ENCODE measurements around the gene TIFAB. TPM values are rescaled to one million over a fixed set of nuclear protein-coding genes. Genes with fewer than 3 reads are reported as not detected.
A peak's percentile ranks its signal among the peaks of the same experiment; 100 is the strongest.

The TIFAB gene
- total RNA-seq, 2 experiments from 2014 or later: not detected

- POLR2A ChIA-PET: no interaction called here
- Mint-ChIP-seq H3K36me3 (ENCODE audit: low read depth) (no peaks in the 10 kb centered on the region), H3K27ac (no peak overlapping the region), H3K27me3 (peaks cover 17% of the 10 kb centered on the region), H3K4me1 (peaks cover 3% of the 10 kb centered on the region), H3K4me3 (no peak overlapping the region), H3K9me3 (no peaks in the 10 kb centered on the region)
- no peak for DNase-seq
- CTCF ChIA-PET: interaction anchor here (1.0 to 7.1 kb wide), 6 partner anchors 12 to 105 kb away, joined by 3 to 80 read pairs (median 4); no protein-coding TSS in a partner anchor
Measured at GRCh38 chr5:135461481-135462151, 9.5 kb upstream of the TIFAB start.

DNA sequence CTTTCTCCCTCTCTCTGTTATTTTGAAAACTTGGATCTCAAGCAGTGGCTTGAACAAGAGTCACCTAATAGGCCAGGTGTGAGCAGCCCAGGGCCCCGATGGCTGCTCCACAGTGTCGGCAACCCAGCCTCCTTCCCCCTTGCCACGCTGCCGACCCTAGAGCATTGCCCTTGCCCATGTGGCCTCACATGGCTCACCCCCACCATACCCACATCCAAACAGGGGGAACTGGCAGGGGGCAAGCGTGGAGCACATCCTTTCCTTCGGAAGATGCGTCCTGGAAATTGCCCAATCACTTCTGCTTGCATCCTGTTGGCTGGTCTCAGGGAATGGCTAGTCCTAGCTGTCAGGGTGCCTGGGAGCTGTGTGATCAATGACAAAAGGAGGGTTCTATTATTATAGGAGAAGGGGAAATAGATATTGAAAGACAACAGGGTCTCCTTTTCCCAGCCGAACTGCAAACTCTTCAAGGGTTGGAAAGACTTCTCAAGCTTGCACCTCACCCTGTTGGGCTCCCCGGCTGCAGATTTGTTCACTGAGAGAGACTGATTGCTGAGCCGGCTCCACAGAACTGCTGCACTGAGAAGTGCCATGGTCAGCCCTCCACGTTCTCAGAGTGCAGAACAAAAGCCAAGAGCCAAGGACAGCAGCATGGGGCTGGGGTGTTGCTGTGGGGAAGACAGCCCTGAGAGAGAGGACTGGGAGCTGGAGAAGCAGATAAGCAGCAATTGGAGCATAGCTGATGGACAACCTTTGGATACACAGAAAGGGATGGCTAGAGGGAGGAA is 8.3 kb upstream of the TIFAB start:
- no peak for DNase-seq
- POLR2A ChIA-PET: no interaction called here

GRCh38 chr5:135458921-135459331 is 6.8 kb upstream of the TIFAB start:
- H3K27me3 Mint-ChIP-seq: peaks cover 5% of the 10 kb centered on the region
- ChIA-PET CTCF (interaction anchor here (2.4 to 3.5 kb wide), 4 partner anchors 13 to 108 kb away, joined by 12 to 20 read pairs (median 14); partner anchors contain the start of gene DCANP1), POLR2A (no interaction called here)
- DNase-seq: no peak
- H3K4me1 Mint-ChIP-seq: no peaks in the 10 kb centered on the region
- H3K9me3 Mint-ChIP-seq: no peaks in the 10 kb centered on the region
- no peaks in the 10 kb centered on the region for H3K36me3 Mint-ChIP-seq (ENCODE audit: low read depth)
- no peak overlapping the region for H3K4me3 Mint-ChIP-seq
- no peak overlapping the region for H3K27ac Mint-ChIP-seq

More for the DNA sequence above, 8.3 kb upstream of the TIFAB start:
- H3K9me3 Mint-ChIP-seq: no peaks in the 10 kb centered on the region
- H3K4me3 Mint-ChIP-seq: no peak overlapping the region
- CTCF ChIA-PET: interaction anchor here (0.7 to 4.0 kb wide), 4 partner anchors 11 to 106 kb away, joined by 3 to 25 read pairs (median 3); no protein-coding TSS in a partner anchor
- peaks cover 9% of the 10 kb centered on the region for H3K27me3 Mint-ChIP-seq
- no peaks in the 10 kb centered on the region for H3K4me1 Mint-ChIP-seq
- no peak overlapping the region for H3K27ac Mint-ChIP-seq
- no peaks in the 10 kb centered on the region for H3K36me3 Mint-ChIP-seq (ENCODE audit: low read depth)

GRCh38 chr5:135458356-135458755 is 6.2 kb upstream of the TIFAB start:
- POLR2A ChIA-PET: no interaction called here
- no peak overlapping the region for H3K27ac Mint-ChIP-seq
- CTCF ChIA-PET: interaction anchor here (0.9 to 3.5 kb wide), 5 partner anchors 12 to 108 kb away, joined by 3 to 20 read pairs (median 13); partner anchors contain the start of gene DCANP1

DNA sequence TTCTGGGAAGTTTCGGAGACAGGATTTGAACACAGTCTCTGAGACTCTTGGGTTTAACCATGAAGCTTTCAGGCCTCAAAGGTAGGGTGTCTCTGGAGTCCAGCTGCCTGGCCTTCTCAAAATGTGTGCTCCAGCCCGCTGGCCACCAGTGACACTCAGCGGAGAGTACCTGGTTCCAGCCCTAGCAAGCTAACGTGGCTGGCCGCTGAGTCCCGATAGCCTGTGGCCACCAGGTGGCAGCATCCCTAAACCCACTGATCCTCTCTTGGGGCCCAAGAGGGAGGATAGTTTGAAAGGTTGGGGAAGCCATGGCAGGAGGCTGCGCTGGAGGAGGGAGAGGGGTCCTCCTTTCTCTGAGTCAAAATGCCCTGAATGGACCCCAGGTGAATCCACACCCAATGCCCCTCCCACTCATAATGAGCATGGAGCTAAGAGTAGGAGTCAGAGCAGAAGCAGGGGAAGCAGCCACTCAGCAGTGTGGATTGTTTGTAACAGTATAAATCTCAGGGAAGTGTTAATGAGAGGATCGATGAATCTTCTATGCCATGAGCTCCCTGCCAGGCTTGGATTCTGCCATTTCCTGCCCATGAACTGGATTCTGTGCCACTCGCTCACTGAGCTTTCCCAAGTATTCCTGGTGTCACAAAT is 5.4 kb upstream of the TIFAB start:
- Mint-ChIP-seq H3K4me1 (no peaks in the 10 kb centered on the region), H3K9me3 (no peaks in the 10 kb centered on the region), H3K36me3 (ENCODE audit: low read depth) (no peaks in the 10 kb centered on the region), H3K27me3 (peaks cover 5% of the 10 kb centered on the region), H3K27ac (no peak overlapping the region), H3K4me3 (no peak overlapping the region)
- POLR2A ChIA-PET: no interaction called here
- DNase-seq: peak; percentile 66
- CTCF ChIA-PET: interaction anchor here (0.9 to 3.5 kb wide), 9 partner anchors 9 to 109 kb away, joined by 3 to 20 read pairs (median 4); partner anchors contain the start of gene DCANP1

More at GRCh38 chr5:135458356-135458755, 6.2 kb upstream of the TIFAB start:
- no peak overlapping the region for H3K4me3 Mint-ChIP-seq
- H3K36me3 Mint-ChIP-seq (ENCODE audit: low read depth): no peaks in the 10 kb centered on the region
- H3K4me1 Mint-ChIP-seq: no peaks in the 10 kb centered on the region
- peaks cover 5% of the 10 kb centered on the region for H3K27me3 Mint-ChIP-seq
- no peaks in the 10 kb centered on the region for H3K9me3 Mint-ChIP-seq
- DNase-seq: no peak

DNA sequence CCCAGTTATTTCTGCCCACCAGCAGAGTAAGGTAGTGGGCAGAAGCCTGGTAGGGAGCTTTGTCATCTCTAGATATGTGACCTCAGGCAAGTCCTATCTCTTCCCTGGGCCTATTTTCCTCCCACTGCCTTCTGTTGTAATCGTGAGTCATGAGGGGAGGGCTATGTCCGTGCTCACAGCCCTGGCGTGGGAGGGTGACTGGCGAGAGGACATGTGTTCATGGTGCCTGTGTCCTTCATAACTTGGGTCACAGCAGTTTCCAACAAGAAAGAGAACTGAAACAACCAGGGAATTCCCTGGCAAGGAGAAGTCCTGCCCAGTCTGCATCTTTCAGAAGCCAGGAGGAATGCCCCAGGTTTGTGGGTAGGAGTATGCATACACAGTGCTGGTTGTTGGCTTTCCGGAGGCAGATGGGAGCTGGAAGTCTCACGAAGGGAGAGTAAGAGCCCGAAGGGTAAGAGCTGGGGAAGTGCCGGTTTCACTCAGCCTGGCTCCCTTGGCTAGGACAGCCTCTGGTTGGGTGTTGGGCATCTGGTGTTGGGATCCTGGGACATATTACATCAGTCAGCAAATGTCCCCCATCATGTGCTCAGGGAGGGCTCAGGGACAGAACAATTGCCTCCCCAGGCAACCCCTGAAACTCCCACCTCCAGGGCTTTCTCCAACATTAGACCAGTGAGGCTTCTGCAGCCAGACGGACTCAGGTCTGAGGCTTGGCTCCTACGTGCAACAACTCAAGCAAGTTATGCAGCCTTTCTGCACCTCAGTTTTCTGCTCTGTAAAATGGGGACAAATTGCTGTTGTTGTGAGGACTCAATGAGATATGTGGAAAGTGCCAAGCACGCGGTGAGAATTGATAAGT is 4.3 kb upstream of the TIFAB start:
- Mint-ChIP-seq H3K4me1 (no peaks in the 10 kb centered on the region), H3K4me3 (no peak overlapping the region), H3K27ac (no peak overlapping the region), H3K27me3 (peaks cover 5% of the 10 kb centered on the region), H3K9me3 (no peaks in the 10 kb centered on the region), H3K36me3 (ENCODE audit: low read depth) (no peaks in the 10 kb centered on the region)
- no peak for DNase-seq
- ChIA-PET POLR2A (no interaction called here), CTCF (interaction anchor here (1.0 to 3.5 kb wide), 6 partner anchors 10 to 105 kb away, joined by 3 to 20 read pairs (median 8); partner anchors contain the start of gene DCANP1)

DNA sequence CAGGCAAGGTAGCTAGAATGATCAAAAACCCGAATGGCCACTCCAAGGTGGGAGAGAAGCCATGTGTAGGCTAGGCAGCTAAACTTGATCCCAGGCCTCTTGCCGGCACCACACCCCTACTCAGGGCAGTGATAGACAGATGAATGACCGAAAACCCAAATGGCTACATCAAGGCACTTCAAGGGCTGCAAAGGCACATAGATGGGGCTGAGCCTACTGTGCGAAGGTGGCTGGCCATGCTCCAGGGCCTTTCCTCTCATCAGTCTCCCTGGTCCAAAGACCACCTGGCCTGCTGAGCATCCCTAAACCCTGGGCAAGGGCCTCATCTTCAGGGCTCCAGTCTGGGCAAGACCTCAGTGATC is 3.7 kb upstream of the TIFAB start:
- no peak overlapping the region for H3K4me3 Mint-ChIP-seq
- peaks cover 3% of the 10 kb centered on the region for H3K27me3 Mint-ChIP-seq
- no peaks in the 10 kb centered on the region for H3K36me3 Mint-ChIP-seq (ENCODE audit: low read depth)
- POLR2A ChIA-PET: no interaction called here
- CTCF ChIA-PET: interaction anchor here (1.0 to 1.1 kb wide), 2 partner anchors 9 to 95 kb away, joined by 3 to 7 read pairs; no protein-coding TSS in a partner anchor
- no peak for DNase-seq
- H3K27ac Mint-ChIP-seq: no peak overlapping the region
- no peaks in the 10 kb centered on the region for H3K4me1 Mint-ChIP-seq
- H3K9me3 Mint-ChIP-seq: no peaks in the 10 kb centered on the region

DNA sequence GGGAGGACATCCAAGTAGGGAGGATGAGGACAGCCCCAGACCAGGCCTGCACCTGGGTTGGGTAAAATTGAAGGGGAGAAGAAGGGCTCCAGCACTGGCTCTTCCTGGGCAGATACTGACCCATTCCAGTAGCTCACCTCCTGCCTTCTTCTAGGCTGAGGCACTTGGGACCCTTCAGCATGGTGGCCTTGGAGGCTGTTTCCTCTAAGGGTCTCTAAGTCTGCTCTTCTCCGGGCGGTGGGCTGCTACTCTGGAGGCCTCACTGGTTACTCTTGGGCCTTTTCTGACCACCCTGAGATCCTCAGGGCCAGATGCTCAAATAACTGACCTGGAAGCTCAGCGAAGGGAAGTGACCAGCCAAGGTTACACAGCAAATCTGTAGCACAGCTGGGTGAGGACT is 2.8 kb upstream of the TIFAB start:
- H3K27ac Mint-ChIP-seq: no peak overlapping the region
- H3K4me3 Mint-ChIP-seq: no peak overlapping the region
- peaks cover 3% of the 10 kb centered on the region for H3K27me3 Mint-ChIP-seq
- ChIA-PET CTCF (interaction anchor here (1.0 to 1.1 kb wide), 2 partner anchors 10 to 96 kb away, joined by 3 to 7 read pairs; no protein-coding TSS in a partner anchor), POLR2A (no interaction called here)
- H3K4me1 Mint-ChIP-seq: no peaks in the 10 kb centered on the region
- no peaks in the 10 kb centered on the region for H3K36me3 Mint-ChIP-seq (ENCODE audit: low read depth)
- DNase-seq: no peak
- no peaks in the 10 kb centered on the region for H3K9me3 Mint-ChIP-seq

DNA sequence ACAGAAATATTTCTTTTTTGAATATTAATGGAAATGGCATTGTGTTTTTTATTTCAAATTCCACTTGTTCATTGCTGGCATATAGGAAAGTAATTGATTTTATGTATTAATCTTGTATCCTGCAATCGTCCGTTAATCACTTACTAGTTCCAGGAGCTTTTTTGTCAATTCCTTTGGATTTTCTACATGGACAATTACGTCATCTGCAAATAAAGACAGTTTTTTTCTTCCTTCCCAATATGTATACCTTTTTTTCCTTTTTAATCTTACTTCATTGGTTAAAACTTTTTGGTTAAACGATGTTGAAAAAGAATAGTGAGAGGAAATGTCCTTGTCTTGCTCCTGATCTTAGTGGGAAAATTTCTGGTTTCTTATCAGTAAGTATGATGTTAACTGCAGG is 1.5 kb upstream of the TIFAB start:
- no peaks in the 10 kb centered on the region for H3K4me1 Mint-ChIP-seq
- no peak overlapping the region for H3K27ac Mint-ChIP-seq
- CTCF ChIA-PET: no interaction called here
- DNase-seq: no peak
- no peaks in the 10 kb centered on the region for H3K36me3 Mint-ChIP-seq (ENCODE audit: low read depth)
- no peaks in the 10 kb centered on the region for H3K9me3 Mint-ChIP-seq
- POLR2A ChIA-PET: no interaction called here
- H3K4me3 Mint-ChIP-seq: no peak overlapping the region
- H3K27me3 Mint-ChIP-seq: peaks cover 3% of the 10 kb centered on the region

DNA sequence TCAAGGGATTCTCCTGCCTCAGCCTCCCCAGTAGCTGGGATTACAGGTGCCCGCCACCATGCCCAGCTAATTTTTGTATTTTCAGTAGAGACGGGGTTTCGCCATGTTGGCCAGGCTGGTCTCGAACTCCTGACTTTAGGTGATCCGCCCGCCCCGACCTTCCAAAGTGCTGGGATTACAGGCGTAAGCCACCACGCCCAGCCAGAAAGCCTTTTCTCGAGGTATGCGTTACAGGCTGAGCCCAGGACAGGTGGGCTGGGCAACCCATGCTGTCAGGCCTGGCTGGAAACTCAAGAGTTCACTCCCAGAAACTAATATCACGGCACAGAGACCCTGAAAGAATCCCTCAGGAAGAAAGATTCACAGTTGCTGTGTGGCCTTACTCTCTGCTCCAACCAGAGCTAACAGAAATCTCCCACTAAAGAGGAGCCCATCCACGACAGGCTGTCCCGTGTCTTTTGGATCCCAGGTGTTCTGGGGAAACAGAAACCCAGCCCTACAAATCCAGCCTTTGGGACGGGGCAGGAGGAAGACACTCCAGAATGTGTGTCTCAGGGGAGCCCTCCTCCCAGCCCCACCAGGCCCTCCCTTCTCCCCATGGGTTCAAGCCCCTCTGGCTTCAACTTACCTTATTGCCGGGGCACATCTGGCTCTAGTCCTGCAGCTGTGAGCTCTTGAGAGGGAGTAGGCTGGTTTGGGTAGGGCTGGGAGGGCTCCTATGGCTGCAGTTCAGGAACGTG is 400 bp downstream of the TIFAB start:
- POLR2A ChIA-PET: no interaction called here

GRCh38 chr5:135450952-135451351 is 1.2 kb downstream of the TIFAB start:
- Mint-ChIP-seq H3K4me1 (no peaks in the 10 kb centered on the region), H3K36me3 (ENCODE audit: low read depth) (no peaks in the 10 kb centered on the region), H3K9me3 (no peaks in the 10 kb centered on the region), H3K27me3 (no peaks in the 10 kb centered on the region), H3K4me3 (no peak overlapping the region), H3K27ac (no peak overlapping the region)
- CTCF ChIA-PET: interaction anchor here (1.3 kb wide), 1 partner anchor 115 kb away, joined by 4 read pairs; no protein-coding TSS in a partner anchor
- POLR2A ChIA-PET: no interaction called here
- no peak for DNase-seq

More for the DNA sequence above, 400 bp downstream of the TIFAB start:
- H3K4me1 Mint-ChIP-seq: no peaks in the 10 kb centered on the region
- CTCF ChIA-PET: no interaction called here
- no peaks in the 10 kb centered on the region for H3K36me3 Mint-ChIP-seq (ENCODE audit: low read depth)
- no peaks in the 10 kb centered on the region for H3K9me3 Mint-ChIP-seq
- H3K27me3 Mint-ChIP-seq: peaks cover under 1% of the 10 kb centered on the region
- DNase-seq: no peak
- H3K4me3 Mint-ChIP-seq: no peak overlapping the region
- no peak overlapping the region for H3K27ac Mint-ChIP-seq
